Tibial nerve (tissue), 4 donors: ENCODE results near the gene EPO. TPM values are rescaled to one million over a fixed set of nuclear protein-coding genes. Genes with fewer than 3 reads are reported as not detected.

Experiments
- DNase-seq, 2 donors: peaks; one replicate each; pipeline ENCODE4 v3.0.0-alpha.2; 2019; ENCODE audit warnings: low spot score in 2 of 2
- H3K27ac ChIP-seq, 4 donors: fragments of 200-600 bp; sonication (generic) in 3 of 4; one replicate each; pipeline ENCODE4 v1.5.1; 2017 to 2019; ENCODE audit warnings: mild to moderate bottlenecking in 1 of 4
- H3K27me3 ChIP-seq, 2 donors: fragments of 200-600 bp; sonication (generic) in 1 of 2; one replicate each; pipeline versions ENCODE4 v1.5.1 to v1.6.0; 2017 to 2019
- H3K36me3 ChIP-seq, 3 donors: fragments of 200-600 bp; sonication (generic); one replicate each; pipeline ENCODE4 v1.5.1; 2018 to 2019
- H3K4me1 ChIP-seq, 4 donors: fragments of 200-600 bp; sonication (generic) in 3 of 4; one replicate each; pipeline ENCODE4 v1.5.1; 2017 to 2019
- H3K4me3 ChIP-seq, 4 donors: fragments of 200-600 bp; sonication (generic) in 3 of 4; one replicate each; pipeline ENCODE4 v1.5.1; 2017 to 2019; ENCODE audit warnings: mild to moderate bottlenecking in 1 of 4, moderate library complexity in 1 of 4
- H3K9me3 ChIP-seq, 4 donors: fragments of 200-600 bp; sonication (generic) in 3 of 4; one replicate each; pipeline ENCODE4 v1.5.1; 2017 to 2019
- CTCF ChIP-seq, 5 experiments: fragments of 200-600 bp in 3 of 5; fragments of 450-650 bp in 2 of 5; sonication (generic) in 3 of 5; IDR thresholded peaks; one replicate each; pipeline ENCODE4 v1.5.1; 2016 to 2019; ENCODE audit warnings: antibody characterized with exemption in 5 of 5, mild to moderate bottlenecking in 3 of 5, moderate library complexity in 2 of 5
- EP300 ChIP-seq, 2 donors: sonication (generic); formaldehyde crosslinking; IDR thresholded peaks; one replicate each; pipeline ENCODE4 v1.6.1; 2017; ENCODE audit warnings: antibody characterized with exemption in 2 of 2, mild to moderate bottlenecking in 1 of 2
- POLR2A ChIP-seq, 2 donors: fragments of 450-650 bp; IDR thresholded peaks; one replicate each; pipeline ENCODE4 v1.6.1; 2017; ENCODE audit warnings: antibody characterized with exemption in 2 of 2, mild to moderate bottlenecking in 2 of 2, moderate library complexity in 2 of 2
- WGBS, 2 donors: methylation state at CpG; one replicate each; pipeline ENCODE4 v1.1.5; 2018; 5-methylcytosine and 5-hydroxymethylcytosine counted together
- total RNA-seq, 4 donors: library from RNA; depleted of rRNA; stranded (reverse); fragments of >200 nt; gene quantifications; one replicate each; pipeline ENCODE4 v1.1.0, GENCODE V29; 2016

The EPO gene
- total RNA-seq, 4 donors from 2014 or later, result 0.30 to 0.59 TPM; not detected in 2

- DNase-seq, result no peak
- Histone ChIP-seq H3K27me3 (no peaks in the 10 kb centered on the region), H3K36me3 (no peaks in the 10 kb centered on the region), H3K4me1 (no peaks in the 10 kb centered on the region), H3K27ac (no peak overlapping the region), H3K4me3 (no peak overlapping the region), H3K9me3 (no peaks in the 10 kb centered on the region)
- TF ChIP-seq CTCF (IDR thresholded peaks at IDR 0.05) (no peak), POLR2A (IDR thresholded peaks at IDR 0.05) (no peak), EP300 (IDR thresholded peaks at IDR 0.05) (no peak)
- 78 to 79% methylated on average over 16 of the region's 16 CpGs for WGBS, 2 donors
Observed at GRCh38 chr7:100765250-100765649, 45.0 kb downstream of the EPO start.

- WGBS, 2 donors, result 80 to 86% methylated on average over 7 of the region's 7 CpGs
Observed at GRCh38 chr7:100768784-100769183, 48.5 kb downstream of the EPO start.

More at GRCh38 chr7:100768784-100769183, 48.5 kb downstream of the EPO start:
- Histone ChIP-seq H3K27me3 (no peaks in the 10 kb centered on the region), H3K9me3 (no peaks in the 10 kb centered on the region), H3K27ac (no peak overlapping the region), H3K4me3 (no peak overlapping the region), H3K4me1 (no peaks in the 10 kb centered on the region), H3K36me3 (no peaks in the 10 kb centered on the region)
- no peak for DNase-seq
- TF ChIP-seq CTCF (IDR thresholded peaks at IDR 0.05), result no peak
- no peak for TF ChIP-seq EP300 (IDR thresholded peaks at IDR 0.05)
- no peak for TF ChIP-seq POLR2A (IDR thresholded peaks at IDR 0.05)

Other genes starting within 250 kb of the EPO start
- gene TSC22D4, start 241.3 kb upstream of the EPO start, total RNA-seq, result 100 to 1,000 TPM; 154 to 224 (median 188) TPM
- 10 to 100 TPM in 3 of 4 donors, 1 to 10 TPM in 1; 8.8 to 21.3 (median 11.4) TPM for gene NYAP1, start 236.5 kb upstream of the EPO start, total RNA-seq
- gene AGFG2, start 181.3 kb upstream of the EPO start, total RNA-seq, result 10 to 100 TPM; 17.1 to 54.6 (median 35.0) TPM
- gene SAP25, start 146.6 kb upstream of the EPO start, total RNA-seq, result 1 to 10 TPM; 2.4 to 8.4 (median 4.6) TPM
- 100 to 1,000 TPM; 135 to 174 (median 170) TPM for gene LRCH4, start 134.3 kb upstream of the EPO start, total RNA-seq
- gene FBXO24, start 134.1 kb upstream of the EPO start, total RNA-seq, result 1 to 10 TPM in 1 of 4 donors, under 1 TPM in 2, not detected in 1; 0.30 to 2.2 (median 0.84) TPM
- gene PCOLCE, start 118.1 kb upstream of the EPO start, total RNA-seq, result 100 to 1,000 TPM in 3 of 4 donors, 10 to 100 TPM in 1; 55.9 to 155 (median 125) TPM
- 10 to 100 TPM in 3 of 4 donors, 1 to 10 TPM in 1; 9.4 to 31.2 (median 24.3) TPM for gene MOSPD3, start 107.9 kb upstream of the EPO start, total RNA-seq
- 1 to 10 TPM in 1 of 4 donors, not detected in 3; 2.1 TPM for gene TFR2, start 78.9 kb upstream of the EPO start, total RNA-seq
- gene ACTL6B, start 64.0 kb upstream of the EPO start, total RNA-seq, result not detected
- gene GNB2, start 46.7 kb upstream of the EPO start, total RNA-seq, result 100 to 1,000 TPM; 185 to 290 (median 248) TPM
- gene GIGYF1, start 26.2 kb upstream of the EPO start, total RNA-seq, result 10 to 100 TPM; 50.9 to 98.1 (median 64.7) TPM
- 10 to 100 TPM; 23.1 to 50.7 (median 35.6) TPM for gene POP7, start 14.3 kb upstream of the EPO start, total RNA-seq
- gene ZAN, start 13.1 kb downstream of the EPO start, total RNA-seq, result not detected
- 10 to 100 TPM; 15.5 to 37.5 (median 25.9) TPM for gene EPHB4, start 107.1 kb downstream of the EPO start, total RNA-seq
- gene SLC12A9, start 132.2 kb downstream of the EPO start, total RNA-seq, result 10 to 100 TPM; 11.8 to 36.8 (median 32.1) TPM
- gene TRIP6, start 146.9 kb downstream of the EPO start, total RNA-seq, result 100 to 1,000 TPM in 1 of 4 donors, 10 to 100 TPM in 3; 63.9 to 119 (median 80.8) TPM
- gene SRRT, start 154.6 kb downstream of the EPO start, total RNA-seq, result 100 to 1,000 TPM in 1 of 4 donors, 10 to 100 TPM in 3; 72.6 to 124 (median 88.6) TPM
- 10 to 100 TPM in 1 of 4 donors, 1 to 10 TPM in 3; 2.8 to 13.3 (median 5.0) TPM for gene UFSP1, start 169.2 kb downstream of the EPO start, total RNA-seq
- 1 to 10 TPM in 1 of 4 donors, not detected in 3; 3.0 TPM for gene ACHE, start 175.4 kb downstream of the EPO start, total RNA-seq
- under 1 TPM in 1 of 4 donors, not detected in 3; 0.22 TPM for gene MUC3A, start 229.1 kb downstream of the EPO start, total RNA-seq
- gene MUC12, start 249.1 kb downstream of the EPO start, total RNA-seq, result not detected